ENCODE data around the gene MYCBPAP. TPM values are rescaled to one million over a fixed set of nuclear protein-coding genes. Genes with fewer than 3 reads are reported as not detected.

Gene MYCBPAP
- total RNA-seq, 6 experiments from 2014 or later = 0.51 TPM; not detected in 5

- WGBS (ENCODE audit: insufficient coverage, low coverage, low lambda C conversion rate, missing lambda C conversion rate) = 86% methylated on average over 2 of the region's 9 CpGs
- Histone ChIP-seq H3K4me1 (no peaks in the 10 kb centered on the region), H3K9me3 (no peaks in the 10 kb centered on the region), H3K27ac (no peak overlapping the region), H3K36me3 (no peaks in the 10 kb centered on the region), H3K27me3 (no peaks in the 10 kb centered on the region), H3K4me3 (no peak overlapping the region)
- TF ChIP-seq POLR2A (IDR thresholded peaks at IDR 0.05) (no peak), CTCF (IDR thresholded peaks at IDR 0.05) (no peak)
- DNase-seq (no peak), ATAC-seq (no peak)
- intact Hi-C loops (cut with DNase I) = no loop called here
Observed at GRCh38 chr17:50502301-50502990, 5.8 kb upstream of the MYCBPAP start.

DNA sequence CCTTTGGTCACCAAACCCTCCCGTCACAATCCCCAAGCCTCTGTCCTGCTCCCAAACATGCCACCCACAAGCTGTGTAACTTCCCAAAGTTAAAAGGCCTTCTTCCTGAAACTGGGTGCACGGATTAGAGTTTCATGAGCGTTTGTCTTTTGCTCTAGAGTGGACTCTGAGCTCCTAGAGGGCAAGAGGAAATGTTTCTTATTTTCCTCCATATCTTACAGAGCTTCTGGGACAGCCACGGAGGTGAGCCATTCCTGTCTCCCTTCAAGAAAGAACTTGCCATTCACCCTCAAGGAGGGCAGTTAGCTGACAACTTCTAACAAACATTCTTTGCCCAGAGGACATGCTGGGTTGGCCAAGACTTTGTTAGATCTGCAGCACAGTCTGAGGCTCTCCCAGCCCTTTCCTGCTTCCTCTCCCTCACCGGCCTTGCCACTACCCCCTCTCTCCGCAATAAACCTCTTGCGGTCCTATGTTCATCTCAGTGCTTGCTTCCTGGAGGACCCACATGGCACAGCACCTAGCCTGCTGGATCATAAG, 2.6 kb upstream of the MYCBPAP start:
- H3K27me3 ChIP-seq = no peaks in the 10 kb centered on the region
- no peak for ATAC-seq
- TF ChIP-seq POLR2A (IDR thresholded peaks at IDR 0.05) (no peak), CTCF (IDR thresholded peaks at IDR 0.05) (no peak)
- H3K4me3 ChIP-seq = no peak overlapping the region
- intact Hi-C loops (cut with DNase I) = no loop called here
- no peaks in the 10 kb centered on the region for H3K9me3 ChIP-seq
- DNase-seq = no peak
- no peak overlapping the region for H3K27ac ChIP-seq
- WGBS (ENCODE audit: insufficient coverage, low coverage, low lambda C conversion rate, missing lambda C conversion rate) = 66% methylated on average over 5 of the region's 7 CpGs
- H3K36me3 ChIP-seq = no peaks in the 10 kb centered on the region
- peaks cover 0 to 4% (median 0%) of the 10 kb centered on the region in 4 donors for H3K4me1 ChIP-seq

DNA sequence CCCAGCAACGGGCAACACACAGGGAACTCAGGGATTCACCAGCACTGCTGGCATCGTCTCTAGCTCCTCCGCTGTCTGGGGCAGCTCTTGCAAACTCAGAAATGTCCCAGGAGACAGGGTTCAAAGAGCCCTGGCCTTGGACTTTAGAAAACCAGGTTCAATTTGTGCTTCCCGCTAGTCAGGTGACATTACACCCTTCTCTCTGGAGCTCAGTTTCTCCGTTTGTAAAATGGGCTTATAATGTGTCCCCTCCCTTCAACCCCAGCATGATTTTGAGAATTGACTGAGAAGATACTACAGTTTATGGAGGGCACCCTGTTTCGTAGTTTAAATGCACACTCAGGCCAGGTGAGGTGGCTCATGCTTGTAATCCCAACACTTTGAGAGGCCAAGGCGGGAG, 1.9 kb upstream of the MYCBPAP start:
- Histone ChIP-seq H3K4me1 (peaks cover 0 to 4% (median 0%) of the 10 kb centered on the region in 4 donors), H3K27ac (no peak overlapping the region), H3K9me3 (no peaks in the 10 kb centered on the region), H3K27me3 (no peaks in the 10 kb centered on the region), H3K36me3 (no peaks in the 10 kb centered on the region), H3K4me3 (no peak overlapping the region)
- DNase-seq (no peak), ATAC-seq (no peak)
- intact Hi-C loops (cut with DNase I) = no loop called here
- TF ChIP-seq POLR2A (IDR thresholded peaks at IDR 0.05) (no peak), CTCF (IDR thresholded peaks at IDR 0.05) (no peak)
- 66% methylated on average over 3 of the region's 7 CpGs for WGBS (ENCODE audit: insufficient coverage, low coverage, low lambda C conversion rate, missing lambda C conversion rate)

- Histone ChIP-seq H3K4me1 (peaks cover 0 to 4% (median 0%) of the 10 kb centered on the region in 4 donors), H3K4me3 (peak overlapping the region; percentile 43 to 57 (median 49)), H3K27me3 (no peaks in the 10 kb centered on the region), H3K9me3 (no peaks in the 10 kb centered on the region), H3K27ac (no peak overlapping the region), H3K36me3 (no peaks in the 10 kb centered on the region)
- intact Hi-C loops (cut with DNase I) = no loop called here
- WGBS (ENCODE audit: insufficient coverage, low coverage, low lambda C conversion rate, missing lambda C conversion rate) = 57% methylated on average over 19 of the region's 32 CpGs
- DNase-seq (no peak), ATAC-seq (peak in 1 of 4 donors; percentile 18)
- TF ChIP-seq POLR2A (IDR thresholded peaks at IDR 0.05) (no peak), CTCF (IDR thresholded peaks at IDR 0.05) (no peak)
Observed at GRCh38 chr17:50508573-50509460, 578 bp downstream of the MYCBPAP start.

All from right lobe of liver (tissue), 6 donors.